ENCODE data around the gene CARD11. TPM values are rescaled to one million over a fixed set of nuclear protein-coding genes. Genes with fewer than 3 reads are reported as not detected.

CARD11 gene
- total RNA-seq, 1 experiment from 2014 or later: 0.57 TPM

- no peak overlapping the region for H3K4me3 ChIP-seq (replicated peaks in 1 of 2; ENCODE audit: low read depth in 1 of 2, low read length in 2 of 2)
- intact Hi-C loops (cut with micrococcal nuclease): no loop called here
- H3K9me2 ChIP-seq (ENCODE audit: insufficient read depth): no peaks in the 10 kb centered on the region
- no peak overlapping the region for H3K27ac ChIP-seq (ENCODE audit: low read depth, low read length)
- H3K36me3 ChIP-seq (ENCODE audit: control insufficient read depth in 1 of 2, insufficient read depth in 2 of 2, low read length in 2 of 2): no peaks in the 10 kb centered on the region
- TF ChIP-seq ZNF274 (IDR thresholded peaks at IDR 0.05; ENCODE audit: low read depth, low read length) (no peak), POLR2AphosphoS5 (IDR thresholded peaks at IDR 0.05; ENCODE audit: low read depth, low read length) (no peak), TCF7L2 (IDR thresholded peaks at IDR 0.05; ENCODE audit: borderline replicate concordance, extremely low read depth, insufficient read depth, insufficient read length) (no peak), EZH2 (IDR thresholded peaks at IDR 0.05) (no peak)
- H3K9ac ChIP-seq (ENCODE audit: low read length): no peak overlapping the region
- no peak for DNase-seq (ENCODE audit: low read depth, low spot score)
- no peak overlapping the region for H2AFZ ChIP-seq (ENCODE audit: low read depth, low read length, poor library complexity, severe bottlenecking)
- peaks cover 2% of the 10 kb centered on the region; the same call in 1 of the 2 replicates for H3K27me3 ChIP-seq (ENCODE audit: insufficient read depth, low read length)
- H3K79me2 ChIP-seq (ENCODE audit: insufficient read depth, low read length): no peaks in the 10 kb centered on the region
- no peak overlapping the region for H3K4me2 ChIP-seq (ENCODE audit: low read length)
- ChIA-PET RAD21 (ENCODE audit: low non-redundant PET in 1 of 2, low total read pairs in 2 of 2, uncharacterized antibody in 2 of 2, unreplicated experiment in 2 of 2) (interaction anchor here in 1 of 2 experiments (0.7 kb wide), 1 partner anchor 15 kb away, joined by 3 read pairs; no protein-coding TSS in a partner anchor), POLR2A (no interaction called here), CTCF (no interaction called here)
- peaks cover 4 to 8% of the 10 kb centered on the region in 2 experiments; a peak in 3 of 4 replicates for H3K4me1 ChIP-seq (ENCODE audit: control insufficient read depth in 1 of 2, insufficient read depth in 2 of 2, low read length in 2 of 2)
- H3K9me3 ChIP-seq (ENCODE audit: control insufficient read depth in 1 of 2, insufficient read depth in 1 of 2, low read depth in 1 of 2, low read length in 2 of 2): no peaks in the 10 kb centered on the region
- no peak for ATAC-seq
- H4K20me1 ChIP-seq (ENCODE audit: insufficient read depth): no peaks in the 10 kb centered on the region
- BruUV-seq (replicated peaks): no TSS peak
Observed at GRCh38 chr7:2929321-2930201, 114.1 kb downstream of the CARD11 start.

DNA sequence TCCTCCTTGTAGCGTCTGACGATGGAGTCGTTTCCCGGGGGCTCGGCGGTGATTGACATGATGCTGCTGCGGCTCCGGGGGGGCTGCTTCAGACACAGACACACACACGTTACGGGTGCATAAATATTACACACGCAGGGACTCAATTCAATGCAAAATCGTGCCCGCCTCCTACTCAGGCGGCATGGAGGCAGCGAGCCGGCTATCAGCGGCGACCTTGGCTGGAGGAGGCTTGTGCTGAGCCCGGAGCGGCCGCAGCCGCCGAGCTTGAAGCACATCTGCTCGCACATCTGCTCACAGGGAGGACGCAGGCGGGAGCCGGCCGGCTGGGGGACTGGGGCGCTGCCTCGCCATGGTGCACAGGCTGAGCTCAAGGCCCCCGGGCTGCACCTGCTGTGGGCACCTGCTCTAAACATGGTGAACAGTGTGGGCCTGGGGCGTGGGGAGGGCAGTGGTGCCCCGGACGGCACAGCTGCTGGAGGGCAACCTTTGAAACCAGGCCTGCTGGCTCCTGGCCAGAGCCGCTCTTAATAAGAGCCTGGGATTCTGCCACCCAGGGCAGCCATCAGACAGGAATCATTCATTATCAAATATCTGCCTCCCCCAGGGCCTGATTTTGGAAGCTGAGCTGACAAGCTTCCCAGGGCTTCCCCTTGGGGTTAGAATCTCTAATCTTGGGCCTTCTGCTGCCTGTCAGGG is 114.9 kb downstream of the CARD11 start:
- Histone ChIP-seq H2AFZ (ENCODE audit: low read depth, low read length, poor library complexity, severe bottlenecking) (no peak overlapping the region), H3K9me3 (ENCODE audit: control insufficient read depth in 1 of 2, insufficient read depth in 1 of 2, low read depth in 1 of 2, low read length in 2 of 2) (no peaks in the 10 kb centered on the region), H3K4me3 (replicated peaks in 1 of 2; ENCODE audit: low read depth in 1 of 2, low read length in 2 of 2) (no peak overlapping the region), H3K9ac (ENCODE audit: low read length) (no peak overlapping the region), H3K36me3 (ENCODE audit: control insufficient read depth in 1 of 2, insufficient read depth in 2 of 2, low read length in 2 of 2) (no peaks in the 10 kb centered on the region), H3K27me3 (ENCODE audit: insufficient read depth, low read length) (peaks cover 2% of the 10 kb centered on the region; the same call in 1 of the 2 replicates), H3K79me2 (ENCODE audit: insufficient read depth, low read length) (no peaks in the 10 kb centered on the region), H4K20me1 (ENCODE audit: insufficient read depth) (no peaks in the 10 kb centered on the region), H3K4me2 (ENCODE audit: low read length) (no peak overlapping the region), H3K4me1 (ENCODE audit: control insufficient read depth in 1 of 2, insufficient read depth in 2 of 2, low read length in 2 of 2) (peaks cover under 1 to 6% of the 10 kb centered on the region in 2 experiments; a peak in 3 of 4 replicates), H3K9me2 (ENCODE audit: insufficient read depth) (no peaks in the 10 kb centered on the region), H3K27ac (ENCODE audit: low read depth, low read length) (no peak overlapping the region)
- POLR2A ChIA-PET: no interaction called here
- RAD21 ChIA-PET (ENCODE audit: low non-redundant PET in 1 of 2, low total read pairs in 2 of 2, uncharacterized antibody in 2 of 2, unreplicated experiment in 2 of 2): no interaction called here
- CTCF ChIA-PET: no interaction called here
- DNase-seq (ENCODE audit: low read depth, low spot score) (no peak), ATAC-seq (no peak)
- intact Hi-C loops (cut with micrococcal nuclease): no loop called here
- BruUV-seq (replicated peaks): no TSS peak
- no peak for TF ChIP-seq ZFX (IDR thresholded peaks at IDR 0.05)
- no peak for TF ChIP-seq ELF1 (IDR thresholded peaks at IDR 0.05; ENCODE audit: borderline replicate concordance, low read depth)
- TF ChIP-seq POLR2AphosphoS5 (IDR thresholded peaks at IDR 0.05; ENCODE audit: low read depth, low read length): no peak
- no peak for TF ChIP-seq EGR1 (IDR thresholded peaks at IDR 0.05; ENCODE audit: low read depth)
- TF ChIP-seq FOSL1 (IDR thresholded peaks at IDR 0.05; ENCODE audit: low read depth): no peak
- TF ChIP-seq CBX3 (IDR thresholded peaks at IDR 0.05; ENCODE audit: low read depth): no peak
- TF ChIP-seq CTCF (IDR thresholded peaks at IDR 0.05 in 2 of 3, conservative IDR thresholded peaks at IDR 0.05 in 1 of 3; ENCODE audit: borderline replicate concordance in 1 of 3, insufficient read depth in 1 of 3, low read depth in 2 of 3, low read length in 2 of 3): no peak
- TF ChIP-seq, protein P1, sequence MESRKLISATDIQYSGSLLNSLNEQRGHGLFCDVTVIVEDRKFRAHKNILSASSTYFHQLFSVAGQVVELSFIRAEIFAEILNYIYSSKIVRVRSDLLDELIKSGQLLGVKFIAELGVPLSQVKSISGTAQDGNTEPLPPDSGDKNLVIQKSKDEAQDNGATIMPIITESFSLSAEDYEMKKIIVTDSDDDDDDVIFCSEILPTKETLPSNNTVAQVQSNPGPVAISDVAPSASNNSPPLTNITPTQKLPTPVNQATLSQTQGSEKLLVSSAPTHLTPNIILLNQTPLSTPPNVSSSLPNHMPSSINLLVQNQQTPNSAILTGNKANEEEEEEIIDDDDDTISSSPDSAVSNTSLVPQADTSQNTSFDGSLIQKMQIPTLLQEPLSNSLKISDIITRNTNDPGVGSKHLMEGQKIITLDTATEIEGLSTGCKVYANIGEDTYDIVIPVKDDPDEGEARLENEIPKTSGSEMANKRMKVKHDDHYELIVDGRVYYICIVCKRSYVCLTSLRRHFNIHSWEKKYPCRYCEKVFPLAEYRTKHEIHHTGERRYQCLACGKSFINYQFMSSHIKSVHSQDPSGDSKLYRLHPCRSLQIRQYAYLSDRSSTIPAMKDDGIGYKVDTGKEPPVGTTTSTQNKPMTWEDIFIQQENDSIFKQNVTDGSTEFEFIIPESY (IDR thresholded peaks at IDR 0.05; ENCODE audit: extremely low read depth, insufficient replicate concordance, low read length): no peak
- TF ChIP-seq RAD21 (IDR thresholded peaks at IDR 0.05; ENCODE audit: low read depth): no peak
- TF ChIP-seq POLR2A (IDR thresholded peaks at IDR 0.05; ENCODE audit: borderline replicate concordance, extremely low read depth, insufficient read depth, insufficient read length): no peak
